PFSK-1 (cell line): ENCODE data around the gene ALG8.

Experiments
- FOXP2 ChIP-seq: optimal IDR thresholded peaks from 2 replicates; pipeline ENCODE3; 2011; ENCODE audit warnings: borderline replicate concordance, control low read depth, inconsistent platforms; ENCODE audit not compliant: insufficient read depth; ENCODE audit errors: extremely low read length, extremely low read depth
- POLR2AphosphoS5 ChIP-seq: IDR thresholded peaks from 2 replicates; pipeline ENCODE4 v1.6.1; 2012; ENCODE audit warnings: low read depth, mild to moderate bottlenecking, control low read depth, low read length, moderate library complexity
- REST ChIP-seq, 2 experiments: IDR thresholded peaks; 2 replicates each; pipeline versions ENCODE4 v1.6.1 to v1.8.0; 2011 to 2012; ENCODE audit warnings: low read depth in 2 of 2, low read length in 2 of 2, control low read depth in 1 of 2, inconsistent platforms in 1 of 2, mild to moderate bottlenecking in 1 of 2, moderate library complexity in 1 of 2; ENCODE audit not compliant: insufficient read depth in 1 of 2
- SIN3A ChIP-seq: IDR thresholded peaks from 2 replicates; pipeline ENCODE4 v1.6.1; 2012; ENCODE audit warnings: mild to moderate bottlenecking, low read length, moderate library complexity, borderline replicate concordance; ENCODE audit not compliant: insufficient read depth
- TAF1 ChIP-seq: IDR thresholded peaks from 2 replicates; pipeline ENCODE4 v1.6.1; 2012; ENCODE audit warnings: low read length, control low read depth, borderline replicate concordance; ENCODE audit not compliant: insufficient read depth

ALG8 gene

GRCh38 chr11:78156127-78156844, 16.9 kb upstream of the ALG8 start:
- TF ChIP-seq SIN3A (no peak), POLR2AphosphoS5 (no peak), REST (IDR thresholded peaks at IDR 0.05; ENCODE audit: insufficient read depth in 1 of 2, low read depth in 2 of 2, low read length in 2 of 2) (no peak), TAF1 (no peak), FOXP2 (no peak)

- no peak for TF ChIP-seq SIN3A
- TF ChIP-seq FOXP2 = no peak
- no peak for TF ChIP-seq TAF1
- TF ChIP-seq REST (IDR thresholded peaks at IDR 0.05; ENCODE audit: insufficient read depth in 1 of 2, low read depth in 2 of 2, low read length in 2 of 2) = no peak
- no peak for TF ChIP-seq POLR2AphosphoS5
Observed at GRCh38 chr11:78151804-78152203, 12.4 kb upstream of the ALG8 start.

GRCh38 chr11:78150754-78151153, 11.3 kb upstream of the ALG8 start:
- TF ChIP-seq POLR2AphosphoS5 (no peak), REST (IDR thresholded peaks at IDR 0.05; ENCODE audit: insufficient read depth in 1 of 2, low read depth in 2 of 2, low read length in 2 of 2) (no peak), TAF1 (no peak), SIN3A (no peak), FOXP2 (no peak)

- TF ChIP-seq REST (IDR thresholded peaks at IDR 0.05; ENCODE audit: insufficient read depth in 1 of 2, low read depth in 2 of 2, low read length in 2 of 2) (no peak), FOXP2 (no peak), TAF1 (no peak), POLR2AphosphoS5 (no peak), SIN3A (no peak)
Observed at GRCh38 chr11:78150346-78150745, 10.9 kb upstream of the ALG8 start.

GRCh38 chr11:78149646-78150045, 10.2 kb upstream of the ALG8 start:
- TF ChIP-seq TAF1 (no peak), REST (IDR thresholded peaks at IDR 0.05; ENCODE audit: insufficient read depth in 1 of 2, low read depth in 2 of 2, low read length in 2 of 2) (no peak), POLR2AphosphoS5 (no peak), SIN3A (no peak), FOXP2 (no peak)
